ELR (cell line): ENCODE results near the gene LCN6.
"Not testable (repeated sequence)": the region's sequence is repeated elsewhere in the genome, so short reads cannot be mapped to it uniquely, and the experiment has no call there.

ENCODE experiments used
- DNase-seq: peaks from one replicate; pipeline ENCODE4 v3.0.0-alpha.2; 2015; ENCODE audit warnings: low read depth

The LCN6 gene

DNA sequence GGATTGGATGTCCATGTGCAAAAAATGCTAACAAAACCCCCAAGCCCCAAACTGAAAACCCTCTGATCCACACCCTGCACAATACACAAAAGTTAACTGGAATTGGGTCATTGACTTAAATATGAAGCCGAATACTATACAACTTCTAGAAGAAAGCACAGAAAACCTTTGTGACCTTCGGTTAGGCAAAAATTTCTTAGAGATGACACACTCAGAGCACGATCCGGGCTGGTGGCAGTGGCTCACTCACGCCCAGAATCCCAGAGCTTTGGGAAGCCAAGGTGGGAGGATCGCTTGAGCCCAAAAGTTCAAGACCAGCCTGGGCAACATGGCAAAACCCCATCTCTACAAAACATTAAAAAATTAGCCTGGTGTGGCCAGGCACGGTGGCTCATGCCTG lies 37.8 kb downstream of the LCN6 start:
- DNase-seq = peak; percentile 70

DNA sequence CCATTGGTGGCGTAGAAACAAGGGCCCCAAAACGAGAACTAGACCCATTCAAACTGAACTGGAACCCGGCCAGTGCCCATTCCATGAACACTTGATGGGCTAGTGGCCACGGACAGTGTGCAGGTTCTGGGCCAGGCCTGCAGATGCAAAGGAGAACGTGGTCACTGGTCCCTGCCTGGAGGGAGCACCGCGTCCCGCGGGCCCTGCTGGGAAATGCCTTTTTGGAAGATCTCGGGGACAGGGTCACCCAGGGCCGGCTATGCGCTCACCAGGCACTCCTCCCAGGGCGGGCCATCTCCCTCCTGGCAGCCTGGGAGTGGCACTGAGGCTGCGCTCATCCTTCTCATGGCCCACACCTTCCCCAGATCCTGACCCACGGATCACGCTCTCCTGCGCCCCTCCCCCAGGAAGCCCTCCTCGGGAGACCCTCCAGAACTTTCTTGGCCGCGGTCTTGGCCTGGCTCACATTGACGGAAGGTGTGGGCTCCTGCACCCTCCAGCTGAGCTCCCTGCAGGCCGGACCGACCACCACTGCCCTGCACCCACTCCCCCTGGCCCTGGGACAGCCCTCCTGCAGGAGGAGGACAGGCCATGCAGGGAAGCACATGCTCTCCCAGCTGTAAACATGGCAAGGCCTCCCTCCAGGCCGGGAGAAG lies 38.7 kb downstream of the LCN6 start:
- DNase-seq = no peak

DNA sequence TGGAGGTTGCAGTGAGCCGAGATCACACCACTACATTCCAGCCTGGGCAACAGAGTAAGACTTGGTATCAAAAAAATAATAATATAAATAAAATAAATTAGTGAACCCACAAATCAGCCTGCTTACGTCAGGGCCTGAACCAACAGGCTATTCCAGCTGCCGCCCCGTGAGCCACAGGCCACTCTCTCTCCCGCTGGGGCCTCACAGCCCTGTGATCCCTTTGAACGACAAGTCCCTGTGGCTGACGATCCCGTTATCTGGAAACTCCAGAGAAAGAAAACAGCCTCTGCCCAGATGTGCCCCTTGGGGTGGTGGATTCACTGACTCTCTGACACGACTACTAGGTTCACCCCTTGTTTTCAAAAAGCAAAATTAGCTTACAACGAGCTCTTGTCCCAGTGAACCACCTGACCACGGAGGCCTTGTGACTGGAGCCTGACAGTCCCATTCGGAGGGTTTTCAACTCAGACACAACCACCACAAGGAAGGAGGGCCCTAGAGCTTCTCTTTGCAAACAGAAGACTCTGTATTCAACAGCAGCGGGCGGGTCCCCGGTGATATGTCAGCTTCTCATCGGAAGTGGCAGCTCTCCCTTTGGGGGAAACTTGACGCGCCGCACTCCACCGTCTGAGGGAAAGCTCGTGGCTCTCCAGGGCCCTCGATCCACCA lies 40.3 kb downstream of the LCN6 start:
- DNase-seq = no peak

DNA sequence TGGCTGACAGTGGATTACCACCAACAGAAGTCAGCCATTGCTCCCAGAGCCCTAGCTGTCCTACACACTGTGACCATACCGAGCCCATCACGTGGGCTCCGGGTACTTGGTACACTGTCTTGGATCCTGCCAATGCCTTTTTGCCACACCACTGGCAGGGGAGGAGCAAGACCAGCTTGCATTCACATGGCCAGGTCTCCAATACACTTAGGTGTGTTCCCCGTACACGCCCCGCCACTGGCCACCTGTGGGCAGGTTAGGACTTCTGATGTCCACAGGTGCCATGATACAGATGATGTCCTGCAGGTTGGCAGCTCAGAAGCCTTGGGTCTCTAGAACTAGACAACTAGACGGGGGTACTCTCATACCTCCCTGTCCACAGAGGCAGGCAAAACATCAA lies 41.3 kb downstream of the LCN6 start:
- DNase-seq = no peak

DNA sequence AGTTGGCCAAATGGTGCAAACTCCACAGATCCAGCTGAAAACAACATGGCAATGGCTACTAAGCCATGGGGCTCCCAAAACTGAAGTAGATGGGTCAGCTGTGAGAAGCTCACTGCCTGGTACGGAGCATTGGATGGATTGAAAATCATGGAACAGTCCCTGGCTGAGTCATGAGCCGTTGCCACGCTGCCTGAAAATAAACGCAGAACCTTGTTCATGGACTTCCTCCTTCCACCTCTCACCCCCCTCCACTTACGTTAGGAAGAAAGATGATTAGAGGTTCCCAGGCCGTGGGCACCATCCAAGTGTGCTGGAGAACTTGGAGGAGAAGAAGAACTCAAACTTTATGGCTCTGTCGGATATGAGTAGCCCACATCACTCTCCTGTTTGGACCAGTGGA lies 42.8 kb downstream of the LCN6 start:
- no peak for DNase-seq

DNA sequence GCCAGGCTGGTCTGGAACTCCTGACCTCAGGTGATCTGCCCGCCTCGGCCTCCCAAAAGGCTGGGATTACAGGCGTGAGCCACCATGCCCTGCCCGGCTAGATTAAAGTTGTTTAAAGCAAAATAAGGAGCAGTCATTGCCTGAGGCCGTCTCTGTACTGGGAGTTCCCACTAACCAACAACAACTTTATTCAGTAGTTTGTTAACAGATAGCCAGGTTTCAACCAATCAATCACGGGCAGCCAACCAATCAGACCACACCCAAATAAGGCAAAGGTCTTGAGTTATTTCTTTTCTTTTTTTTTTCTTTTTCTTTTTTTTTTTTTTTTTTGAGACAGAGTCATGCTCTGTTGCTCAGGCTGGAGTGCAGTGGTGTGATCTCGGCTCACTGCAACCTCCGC lies 43.6 kb downstream of the LCN6 start:
- DNase-seq = not testable (repeated sequence)

DNA sequence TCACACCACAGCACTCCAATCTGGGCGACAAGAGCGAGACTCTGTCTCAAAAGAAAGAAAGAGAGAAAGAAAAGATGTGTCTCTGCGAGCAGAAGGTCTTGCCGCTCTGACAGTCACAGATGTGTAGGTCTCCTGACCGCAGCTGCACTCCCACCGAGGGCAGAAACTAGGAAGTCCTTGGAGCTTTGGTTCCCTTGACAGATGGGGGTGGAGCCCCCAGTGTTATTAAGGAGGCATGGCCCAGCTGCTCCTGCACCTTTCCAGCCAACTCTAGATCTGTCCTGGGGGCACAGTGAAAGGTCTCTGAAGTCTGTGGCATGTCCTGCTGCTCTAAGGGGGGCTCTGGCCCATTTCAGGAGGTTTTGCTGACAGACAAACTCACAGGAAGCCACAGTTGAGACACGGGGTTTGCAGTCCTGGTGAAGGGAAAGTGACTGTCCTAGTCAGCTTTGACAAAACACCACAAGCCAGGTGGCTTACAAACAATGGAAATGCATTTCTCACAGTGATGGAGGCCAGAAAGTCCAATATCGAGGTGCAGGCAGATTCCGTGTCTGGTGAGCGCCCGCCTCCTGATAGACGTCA lies 45.0 kb downstream of the LCN6 start:
- DNase-seq = no peak

DNA sequence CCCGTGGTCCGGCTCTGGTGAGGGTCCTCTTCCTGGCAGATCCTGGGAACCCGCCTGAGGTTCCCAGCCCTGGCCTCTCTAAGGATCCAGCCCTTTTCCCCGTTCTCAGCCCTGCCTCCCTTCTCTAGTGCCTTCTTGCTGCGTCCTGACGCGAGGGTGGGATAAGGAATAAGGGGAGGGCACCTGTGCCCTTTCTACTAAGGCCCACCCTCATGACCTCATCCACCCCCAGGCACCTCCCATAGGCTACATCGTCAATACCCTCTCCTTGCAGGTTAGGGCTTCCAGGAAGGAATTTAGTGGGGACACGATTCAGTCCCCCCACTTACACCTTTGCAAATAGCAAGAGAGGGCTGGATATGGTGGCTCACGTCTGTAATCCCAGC lies 46.7 kb downstream of the LCN6 start:
- no peak for DNase-seq

DNA sequence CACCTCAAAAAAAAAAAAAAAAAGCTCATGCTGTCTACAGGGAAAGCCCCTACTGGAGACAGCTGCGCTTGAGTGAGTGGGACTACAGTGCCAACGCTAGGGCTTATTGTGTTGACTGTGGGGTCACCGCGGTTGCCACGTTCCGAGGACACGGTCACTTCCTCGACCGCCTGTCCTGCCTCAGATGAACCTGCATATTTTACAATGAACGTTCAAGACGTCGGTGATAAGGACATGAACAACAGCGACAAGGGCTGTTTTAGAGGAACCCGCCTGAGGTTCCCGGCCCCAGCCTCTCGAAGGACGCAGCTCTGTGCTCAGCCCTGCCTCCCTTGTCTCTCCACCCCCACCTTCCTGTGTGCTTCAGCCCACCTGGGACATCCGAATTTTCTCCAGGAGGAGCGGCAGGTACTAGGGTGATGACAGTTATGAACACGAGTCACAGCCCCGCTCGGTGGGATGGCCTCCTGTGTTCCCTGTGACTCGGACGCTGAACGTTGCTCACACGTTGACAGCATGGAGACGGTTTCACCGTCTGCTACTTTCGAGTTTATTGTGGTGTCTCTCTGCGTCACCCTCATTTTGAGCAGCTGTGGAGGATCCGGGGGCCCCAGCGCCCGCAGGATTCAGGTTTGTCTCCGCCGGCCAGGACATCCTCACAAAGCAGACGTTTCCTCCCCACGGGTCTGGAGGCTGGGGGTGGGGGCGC lies 47.2 kb downstream of the LCN6 start:
- no peak for DNase-seq

DNA sequence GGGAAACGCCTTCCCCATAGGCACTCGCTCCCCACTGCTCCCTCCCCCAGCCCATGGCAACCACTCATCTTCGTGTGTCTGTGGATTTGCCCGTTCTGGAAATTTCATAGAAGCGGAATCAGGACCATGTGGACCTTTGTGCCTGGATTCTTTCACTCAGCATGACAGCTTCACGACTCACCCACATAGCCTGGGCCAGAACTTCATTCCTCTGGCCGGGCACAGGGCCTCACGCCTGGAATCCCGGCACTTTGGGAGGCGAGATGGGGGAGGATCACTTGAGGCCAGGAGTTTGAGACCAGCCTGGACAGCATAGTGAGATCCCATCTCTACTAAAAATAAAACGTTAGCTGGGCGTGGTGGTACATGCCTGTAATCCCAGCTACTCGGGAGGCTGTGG lies 48.0 kb downstream of the LCN6 start:
- peak; percentile 40 for DNase-seq

DNA sequence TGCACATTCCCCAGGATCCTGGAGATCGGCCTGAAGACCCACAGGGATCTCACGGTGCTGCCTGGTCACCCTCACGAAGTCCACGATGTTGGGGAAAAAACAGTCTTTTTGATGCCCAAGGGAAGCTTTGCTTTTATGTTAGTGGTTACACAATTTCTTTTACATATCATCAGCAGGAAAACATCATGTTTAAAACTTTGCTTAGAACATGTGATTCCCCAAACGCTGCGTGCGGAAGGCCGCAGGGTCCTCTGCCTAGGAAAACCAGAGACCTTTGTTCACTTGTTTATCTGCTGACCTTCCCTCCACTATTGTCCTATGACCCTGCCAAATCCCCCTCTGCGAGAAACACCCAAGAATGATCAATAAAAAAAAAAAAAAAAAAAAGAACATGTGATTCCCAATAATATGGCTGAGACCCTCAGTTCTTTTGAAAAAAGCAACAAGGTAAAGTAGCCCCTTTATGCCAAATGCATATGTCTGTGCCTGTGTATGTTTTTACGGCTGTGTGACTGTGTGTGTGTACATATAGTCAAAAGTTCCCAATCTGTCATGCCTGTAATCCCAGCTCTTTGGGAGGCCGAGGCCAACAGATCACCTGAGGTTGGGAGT lies 49.6 kb downstream of the LCN6 start:
- no peak for DNase-seq

DNA sequence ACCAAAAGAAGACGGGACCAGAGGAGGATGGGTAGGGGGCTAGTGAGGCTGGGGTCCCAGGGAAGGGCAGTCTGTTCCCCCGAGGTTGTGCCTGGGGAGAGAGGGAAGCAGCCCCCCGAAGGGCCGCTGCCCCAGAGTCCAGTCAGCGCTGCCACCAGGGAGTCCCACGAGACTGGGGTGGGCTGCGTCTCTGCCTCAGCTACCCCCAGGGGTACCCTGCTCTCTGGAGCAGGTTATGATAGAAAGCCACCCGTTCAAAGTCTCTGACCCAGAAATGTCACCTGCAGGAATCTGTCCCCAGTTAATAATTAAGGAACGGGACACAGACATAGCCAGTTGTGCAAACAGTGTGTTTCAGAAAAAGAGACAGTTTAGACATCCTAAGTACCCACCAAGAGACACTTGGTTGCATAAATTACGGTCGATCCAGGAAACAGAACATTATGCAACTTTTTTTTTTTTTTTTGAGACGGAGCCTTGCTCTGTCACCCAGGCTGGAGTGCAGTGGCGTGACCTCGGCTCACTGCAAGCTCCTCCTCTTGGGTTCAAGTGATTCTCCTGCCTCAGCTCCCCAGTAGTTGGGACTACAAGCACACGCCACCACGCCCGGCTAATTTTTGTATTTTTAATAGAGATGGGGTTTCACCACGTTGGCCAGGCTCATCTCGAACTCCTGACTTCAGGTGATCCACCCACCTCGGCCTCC lies 50.4 kb downstream of the LCN6 start:
- no peak for DNase-seq

DNA sequence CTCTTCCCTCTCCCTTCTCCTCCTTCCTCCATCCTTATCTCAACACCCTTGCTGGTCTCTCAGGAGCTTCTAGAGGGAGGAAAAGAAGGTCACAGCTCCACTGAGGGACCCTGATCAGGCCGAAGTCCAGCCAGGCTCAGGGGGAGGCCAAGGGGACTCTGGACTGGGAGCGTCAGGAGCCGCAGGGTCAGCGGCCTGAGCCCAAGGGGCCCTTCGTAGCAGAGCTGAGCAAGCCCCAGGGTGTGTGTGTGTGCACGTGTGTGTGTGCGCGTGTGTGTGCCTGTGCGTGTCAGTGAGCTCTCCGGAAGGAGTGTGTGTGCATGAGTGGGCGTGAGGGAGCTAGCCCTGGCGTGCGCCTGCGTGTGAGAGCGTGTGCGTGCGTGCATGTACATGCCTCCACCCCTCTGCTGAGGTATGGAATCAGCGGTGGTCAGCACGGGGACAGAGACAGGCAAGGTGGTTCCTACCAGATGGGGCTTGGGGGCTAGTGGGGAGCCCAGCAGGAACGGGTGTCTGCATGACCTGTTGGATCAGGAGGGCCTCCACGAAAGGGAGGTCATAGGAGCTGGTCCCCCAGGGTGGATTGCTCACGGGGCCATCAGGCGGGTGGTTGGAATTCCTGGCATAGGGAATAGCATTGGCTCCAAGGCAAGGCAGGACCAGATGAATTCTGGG lies 51.0 kb downstream of the LCN6 start:
- DNase-seq = no peak

DNA sequence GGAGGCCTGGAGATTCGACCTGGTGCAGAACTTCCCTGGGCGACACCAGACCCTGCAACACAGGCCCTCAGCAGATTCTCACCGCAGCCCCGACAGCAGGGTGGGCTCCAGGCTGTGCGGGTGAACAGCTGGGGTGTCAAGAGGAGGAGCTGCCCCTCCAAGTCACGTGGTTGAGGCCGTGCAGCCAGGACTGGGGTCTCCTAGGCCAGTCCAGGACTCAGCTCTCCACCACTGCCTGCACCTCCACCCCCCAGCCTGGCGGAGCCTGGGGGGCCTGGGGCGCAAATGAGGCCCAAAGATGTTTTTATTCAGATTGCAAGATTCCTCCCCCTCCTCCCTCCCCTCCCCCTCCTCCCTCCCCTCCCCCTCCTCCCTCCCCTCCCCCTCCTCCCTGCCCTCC lies 51.8 kb downstream of the LCN6 start:
- DNase-seq = no peak

DNA sequence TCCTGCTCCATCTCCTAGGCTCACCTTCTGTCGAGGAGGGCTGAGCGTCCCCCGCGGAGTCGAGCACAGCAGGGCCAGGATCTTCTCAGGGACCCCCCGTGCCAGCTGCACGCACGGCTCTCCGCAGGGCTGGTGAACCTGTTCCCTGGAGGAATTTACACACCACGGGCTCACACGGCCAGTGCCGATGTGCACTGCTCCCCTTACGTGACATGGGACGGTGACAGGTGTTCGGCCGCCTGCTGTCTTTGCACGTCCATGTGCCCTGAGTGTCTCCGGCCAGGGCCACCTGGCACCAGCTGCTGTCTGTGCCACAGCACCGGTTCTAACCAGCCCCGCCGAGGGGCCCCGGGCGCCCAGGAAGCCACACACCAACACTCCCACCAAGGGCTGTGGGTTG lies 52.4 kb downstream of the LCN6 start:
- DNase-seq = no peak

DNA sequence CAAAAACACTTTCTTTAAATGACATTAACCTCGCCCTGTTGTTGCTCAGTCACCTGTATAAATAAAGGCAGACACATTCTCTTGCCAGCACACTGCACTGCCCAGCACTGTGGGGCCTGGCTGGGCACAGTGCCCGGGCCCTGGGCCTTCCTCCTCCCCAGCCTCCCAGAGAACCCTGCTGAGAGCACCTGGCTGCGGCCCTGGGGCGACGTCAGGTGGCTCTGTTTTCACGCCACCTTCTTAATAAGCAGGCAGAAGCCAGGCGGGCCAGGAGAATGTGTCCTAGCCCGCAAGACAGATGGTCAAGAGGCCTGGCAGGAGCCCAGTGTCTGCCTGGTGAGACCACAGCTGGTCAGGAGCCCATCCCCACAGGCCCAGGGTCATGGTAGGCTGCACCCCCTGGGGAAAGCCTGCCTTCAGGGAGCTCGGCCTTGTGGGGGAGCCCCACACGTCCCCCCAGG lies 52.9 kb downstream of the LCN6 start:
- no peak for DNase-seq

DNA sequence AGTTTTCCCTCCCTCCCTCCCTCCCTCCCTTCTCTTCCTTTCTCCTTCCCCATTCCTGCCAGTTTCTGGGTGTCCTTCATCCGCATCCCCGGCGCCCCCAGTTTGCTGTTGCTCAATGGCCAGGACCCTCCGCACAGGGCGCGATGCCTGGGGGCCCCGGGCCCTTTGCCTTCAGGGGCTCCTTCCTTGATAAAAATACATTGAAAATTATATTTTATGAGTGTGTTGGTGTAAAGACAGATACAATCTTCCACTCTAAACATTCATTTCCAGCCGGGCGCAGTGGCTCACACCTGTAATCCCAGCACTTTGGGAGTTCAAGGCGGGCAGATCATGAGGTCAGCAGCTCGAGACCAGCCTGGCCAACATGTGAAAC lies 53.5 kb downstream of the LCN6 start:
- DNase-seq = no peak

DNA sequence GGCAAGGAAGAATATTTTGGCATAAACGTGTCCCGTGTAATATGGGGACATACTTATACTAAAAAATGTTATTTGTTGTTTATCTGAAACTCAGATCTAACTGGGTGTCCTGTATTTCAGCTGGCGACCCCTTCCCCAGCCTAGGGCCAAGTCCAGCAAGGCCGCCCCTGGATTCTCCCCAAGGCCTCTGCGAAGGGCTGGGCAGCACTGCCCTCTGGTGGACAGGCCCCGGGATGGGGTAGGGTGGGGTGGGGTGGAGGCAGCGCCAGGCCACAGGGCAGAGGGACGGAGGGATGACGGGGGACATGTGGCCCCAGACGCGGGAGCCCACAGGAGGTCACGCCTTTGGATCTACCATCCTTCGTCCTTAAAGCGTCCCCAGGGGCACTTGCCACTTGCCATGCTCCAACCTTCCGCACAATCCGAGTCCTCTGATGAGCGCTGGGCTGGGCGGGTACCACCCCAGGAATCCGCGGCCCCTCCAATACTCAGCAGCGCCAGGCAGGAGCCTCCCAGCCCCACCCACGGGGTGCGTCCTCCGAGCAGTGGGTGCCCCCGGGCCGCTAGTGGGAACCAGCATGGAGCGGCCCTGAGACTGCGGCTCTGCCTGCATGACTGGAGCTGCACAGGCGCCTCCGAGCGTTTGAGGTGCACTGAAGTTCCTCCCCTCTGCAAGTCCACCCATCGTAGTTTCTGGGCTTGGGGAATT lies 54.0 kb downstream of the LCN6 start:
- peak; percentile 67 for DNase-seq
